ENCODE measurements around the gene STX16. TPM values are rescaled to one million over a fixed set of nuclear protein-coding genes. Genes with fewer than 3 reads are reported as not detected.

The STX16 gene
- total RNA-seq, 4 donors from 2014 or later = 29.6 to 49.2 (median 32.8) TPM

- Histone ChIP-seq H3K9me3 (no peaks in the 10 kb centered on the region), H3K27me3 (peaks cover 0 to 17% (median 0%) of the 10 kb centered on the region in 4 donors), H3K36me3 (no peaks in the 10 kb centered on the region), H3K4me1 (peaks cover 6 to 19% (median 9%) of the 10 kb centered on the region in 3 donors), H3K27ac (peak overlapping the region in 2 of 4 donors; percentile 32 to 53), H3K4me3 (no peak overlapping the region)
- intact Hi-C loops (cut with DNase I) = no loop called here
- no peak for DNase-seq
- 58 to 69% methylated on average over 6 to 9 of the region's 22 CpGs for WGBS, 2 donors
- TF ChIP-seq POLR2A (IDR thresholded peaks at IDR 0.05) (no peak), CTCF (IDR thresholded peaks at IDR 0.05) (no peak)
These were observed 31.8 kb upstream of the STX16 start for GRCh38 chr20:58619077-58619863.

GRCh38 chr20:58619864-58620431 lies 31.1 kb upstream of the STX16 start:
- WGBS, 2 donors = 72 to 84% methylated on average over 8 to 10 of the region's 11 CpGs
- no peak for DNase-seq

GRCh38 chr20:58621906-58622548 lies 29.1 kb upstream of the STX16 start:
- TF ChIP-seq POLR2A (IDR thresholded peaks at IDR 0.05) (no peak), CTCF (IDR thresholded peaks at IDR 0.05) (peak in 1 of 6 experiments; percentile 35)
- H3K27ac ChIP-seq = no peak overlapping the region
- H3K4me3 ChIP-seq = no peak overlapping the region
- H3K4me1 ChIP-seq = peaks cover 7 to 21% (median 9%) of the 10 kb centered on the region in 3 donors
- DNase-seq = no peak
- intact Hi-C loops (cut with DNase I) = no loop called here
- WGBS, 2 donors = 86 to 100% methylated on average over 2 to 9 of the region's 9 CpGs
- H3K9me3 ChIP-seq = no peaks in the 10 kb centered on the region
- H3K36me3 ChIP-seq = no peaks in the 10 kb centered on the region
- peaks cover 0 to 17% (median 0%) of the 10 kb centered on the region in 4 donors for H3K27me3 ChIP-seq

More at GRCh38 chr20:58619864-58620431, 31.1 kb upstream of the STX16 start:
- TF ChIP-seq POLR2A (IDR thresholded peaks at IDR 0.05) (no peak), CTCF (IDR thresholded peaks at IDR 0.05) (no peak)
- H3K4me1 ChIP-seq = peaks cover 7 to 21% (median 9%) of the 10 kb centered on the region in 3 donors
- no peak overlapping the region for H3K27ac ChIP-seq
- H3K4me3 ChIP-seq = no peak overlapping the region
- H3K27me3 ChIP-seq = peaks cover 0 to 17% (median 0%) of the 10 kb centered on the region in 4 donors
- H3K36me3 ChIP-seq = no peaks in the 10 kb centered on the region
- intact Hi-C loops (cut with DNase I) = no loop called here
- no peaks in the 10 kb centered on the region for H3K9me3 ChIP-seq

GRCh38 chr20:58622671-58623578 lies 28.2 kb upstream of the STX16 start:
- no peak for DNase-seq
- WGBS, 2 donors = 74 to 78% methylated on average over 9 of the region's 13 CpGs

More at GRCh38 chr20:58622671-58623578, 28.2 kb upstream of the STX16 start:
- TF ChIP-seq CTCF (IDR thresholded peaks at IDR 0.05) (no peak), POLR2A (IDR thresholded peaks at IDR 0.05) (no peak)
- Histone ChIP-seq H3K36me3 (no peaks in the 10 kb centered on the region), H3K9me3 (no peaks in the 10 kb centered on the region), H3K4me3 (no peak overlapping the region), H3K27ac (no peak overlapping the region), H3K27me3 (peaks cover 0 to 17% (median 0%) of the 10 kb centered on the region in 4 donors), H3K4me1 (peaks cover 7 to 21% (median 9%) of the 10 kb centered on the region in 3 donors)
- intact Hi-C loops (cut with DNase I) = no loop called here

Data from esophagus squamous epithelium (tissue), 5 donors.